Left renal pelvis (tissue), 4 donors: ENCODE data around the gene SUN2. TPM values are rescaled to one million over a fixed set of nuclear protein-coding genes. Genes with fewer than 3 reads are reported as not detected.

Experiments
- DNase-seq, 4 donors: peaks; one replicate each; pipeline ENCODE4 v3.0.0-alpha.2; 2013; ENCODE audit warnings: low read depth in 4 of 4, low spot score in 3 of 4
- polyA plus RNA-seq, 4 donors: library from polyadenylated mRNA; unstranded; fragments of 120-200 nt; gene quantifications; one replicate each; pipeline ENCODE4 v1.2.1, GENCODE V29; 2013; ENCODE audit not compliant: insufficient read length in 4 of 4

The SUN2 gene
- polyA plus RNA-seq, 4 donors: 48.2 to 72.2 (median 51.9) TPM

DNA sequence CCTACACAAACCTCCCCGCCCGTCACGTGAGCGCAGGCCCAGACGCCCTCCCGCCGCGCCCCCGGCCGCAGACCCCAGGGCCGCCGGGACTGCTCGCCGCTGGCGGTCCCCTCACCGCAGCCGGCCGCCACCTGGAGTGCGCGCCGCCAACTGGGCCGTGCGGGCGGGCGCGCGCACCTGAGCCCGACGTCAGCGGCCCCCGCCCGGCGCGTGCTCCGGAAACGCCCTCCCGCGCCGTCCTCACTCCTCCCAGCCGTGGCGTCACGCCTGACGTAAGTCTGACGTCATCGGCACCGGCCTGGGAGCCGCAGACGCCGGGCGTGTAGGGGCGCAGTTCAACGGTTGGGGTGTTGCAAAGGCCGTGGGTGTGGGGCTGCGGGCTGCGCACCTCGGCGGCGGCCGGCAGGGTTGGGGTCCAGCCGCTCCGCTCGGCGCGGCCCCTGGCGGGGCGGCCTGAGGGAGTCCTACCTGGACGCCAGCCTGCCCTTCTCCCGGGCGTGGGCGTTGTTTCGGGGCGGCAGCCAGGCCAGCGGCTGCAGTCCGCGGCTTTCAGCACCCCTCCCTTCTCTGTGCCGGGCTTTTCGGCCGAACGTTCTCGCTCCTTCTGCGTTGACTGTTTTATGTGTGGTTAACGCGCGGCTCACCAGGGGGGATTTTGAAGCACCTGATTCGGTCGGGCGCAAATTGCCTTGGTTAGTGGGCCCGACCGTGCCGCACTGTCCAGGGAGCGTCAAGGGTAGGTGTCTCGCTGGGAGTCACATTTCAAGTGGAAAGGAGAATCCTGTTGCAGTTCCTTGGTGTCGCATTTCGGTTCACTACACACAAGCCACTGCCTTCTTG, 54.8 kb downstream of the SUN2 start, which contains the start of gene JOSD1:
Gene JOSD1 (minus strand): TSS at position 155 of the 840 bp plus-strand sequence. CDS start 956 bp downstream, outside the sequence.
- DNase-seq: peak; percentile 82 to 92 (median 88)

DNA sequence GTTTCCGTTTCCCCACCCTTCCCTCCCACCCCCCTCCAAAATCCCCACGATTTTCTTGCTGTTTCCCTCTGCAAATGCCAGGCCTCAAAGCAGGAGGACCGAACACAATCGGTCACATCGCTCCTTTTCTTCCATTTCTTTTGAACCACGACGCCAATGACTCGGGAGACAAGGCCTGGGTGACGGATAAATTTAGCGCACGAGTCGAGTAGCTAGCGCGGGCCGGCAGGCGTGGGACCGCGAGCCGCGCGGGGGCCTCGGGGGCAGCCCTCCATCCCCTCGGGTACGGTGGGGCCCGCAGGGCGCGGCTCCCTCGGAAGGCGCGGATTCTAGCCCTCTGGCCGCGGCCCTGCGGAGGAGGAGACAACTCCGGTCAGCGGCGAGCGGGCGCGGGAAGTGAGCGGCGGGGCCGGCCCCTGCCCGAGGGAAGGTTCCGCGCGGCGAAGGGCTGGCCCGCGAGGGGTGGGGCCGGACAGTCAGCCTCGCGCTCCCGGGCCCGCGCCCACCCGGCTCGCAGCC, 55.5 kb downstream of the SUN2 start:
- DNase-seq: no peak

DNA sequence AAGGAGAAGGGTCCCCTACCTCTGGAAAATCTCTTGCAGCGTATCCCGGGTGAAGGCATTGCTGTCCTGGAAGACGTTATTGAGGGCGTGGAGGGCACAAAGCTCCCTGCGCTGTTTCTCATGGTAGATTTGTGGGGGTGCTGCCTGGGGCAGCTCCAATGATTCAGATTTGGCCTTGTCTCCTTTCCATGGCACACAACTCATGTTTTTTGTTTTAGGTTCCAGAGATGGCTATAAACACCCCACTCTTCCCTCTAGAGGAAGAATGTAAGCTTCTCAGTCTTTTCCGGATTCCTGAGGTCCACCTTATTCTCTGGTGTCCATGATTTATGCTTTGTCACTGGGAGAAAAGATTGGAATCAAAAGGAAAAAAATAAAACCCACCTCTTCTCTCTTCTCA, 56.0 kb downstream of the SUN2 start:
- DNase-seq: no peak

DNA sequence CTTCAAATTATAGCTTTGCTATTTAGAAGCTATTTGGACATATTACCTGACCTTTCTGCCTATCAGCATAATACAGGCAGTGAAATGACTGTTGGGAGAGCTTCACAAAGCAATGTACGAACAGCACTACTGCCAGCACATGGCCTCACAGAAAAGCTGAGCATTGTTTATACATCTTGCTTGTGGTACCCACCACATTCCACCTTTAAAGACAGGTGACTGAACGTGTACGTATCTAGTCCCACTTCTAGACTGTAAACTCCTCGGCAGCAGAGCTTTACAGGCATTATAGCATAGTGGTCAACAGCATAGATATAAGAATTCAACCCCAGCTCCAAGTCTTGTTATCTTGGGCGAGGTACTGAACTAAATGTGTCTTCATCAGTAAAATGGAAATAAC, 56.7 kb downstream of the SUN2 start:
- DNase-seq: no peak

DNA sequence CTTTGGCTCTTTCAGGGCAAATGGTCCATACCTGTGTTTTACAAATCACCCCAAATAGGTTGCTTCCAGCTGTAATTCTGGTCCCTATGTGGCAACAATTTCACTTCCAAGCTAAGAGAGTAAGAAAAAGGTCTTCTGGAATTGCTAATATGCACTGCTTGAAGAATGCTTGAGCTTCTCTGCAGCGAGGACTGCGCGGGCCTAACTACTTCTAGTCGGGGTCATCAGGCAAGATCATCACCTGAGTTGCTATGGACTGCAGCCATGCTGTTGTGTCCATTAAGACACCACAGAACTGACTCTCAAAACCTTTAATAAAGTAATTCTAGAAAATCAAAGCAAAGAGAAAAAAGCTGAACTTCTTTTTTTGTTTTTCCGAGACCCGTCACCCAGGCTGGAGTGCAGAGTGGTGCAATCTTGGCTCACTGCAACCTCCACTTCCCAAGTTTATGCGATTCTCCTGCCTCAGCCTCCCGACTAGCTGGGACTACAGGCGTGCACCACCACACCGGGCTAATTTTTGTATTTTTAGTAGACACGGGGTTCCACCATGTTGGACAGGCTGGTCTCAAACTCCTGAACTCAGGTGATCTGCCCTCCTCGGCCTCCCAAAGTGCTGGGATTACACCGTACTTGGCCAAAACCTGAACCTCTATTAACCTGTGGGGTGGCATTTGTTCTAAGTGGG, 57.2 kb downstream of the SUN2 start:
- no peak for DNase-seq

DNA sequence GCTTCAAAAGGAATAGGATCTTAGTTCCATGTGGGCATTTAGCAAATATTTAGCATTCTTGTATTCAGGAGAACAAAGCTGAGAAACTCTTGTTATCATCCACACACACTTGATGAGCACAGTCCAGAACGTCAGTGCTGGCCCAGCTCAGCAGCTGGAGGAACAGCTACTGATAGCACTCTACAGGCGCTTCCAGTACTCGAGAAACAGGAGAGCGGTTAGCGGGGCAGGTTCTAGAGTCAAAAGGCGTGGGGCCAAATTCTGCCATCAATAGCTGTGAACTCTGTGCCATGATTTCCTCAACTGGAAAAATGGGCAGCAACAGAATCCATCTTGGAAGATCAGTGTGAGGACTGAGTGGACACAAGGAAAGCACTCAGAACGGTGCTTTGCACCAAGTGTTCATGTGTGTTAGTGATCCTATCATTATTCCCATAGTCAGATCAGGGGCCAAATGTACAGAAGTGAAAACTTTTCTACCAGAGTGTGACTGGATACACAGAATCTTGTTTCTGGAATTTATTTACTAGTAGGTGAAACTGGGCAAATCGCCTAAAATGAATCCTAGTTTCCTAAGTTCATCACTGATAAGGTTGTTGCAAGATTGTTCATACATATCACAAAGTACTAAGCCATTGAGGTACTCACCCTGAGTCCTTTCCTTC, 58.2 kb downstream of the SUN2 start:
- no peak for DNase-seq

DNA sequence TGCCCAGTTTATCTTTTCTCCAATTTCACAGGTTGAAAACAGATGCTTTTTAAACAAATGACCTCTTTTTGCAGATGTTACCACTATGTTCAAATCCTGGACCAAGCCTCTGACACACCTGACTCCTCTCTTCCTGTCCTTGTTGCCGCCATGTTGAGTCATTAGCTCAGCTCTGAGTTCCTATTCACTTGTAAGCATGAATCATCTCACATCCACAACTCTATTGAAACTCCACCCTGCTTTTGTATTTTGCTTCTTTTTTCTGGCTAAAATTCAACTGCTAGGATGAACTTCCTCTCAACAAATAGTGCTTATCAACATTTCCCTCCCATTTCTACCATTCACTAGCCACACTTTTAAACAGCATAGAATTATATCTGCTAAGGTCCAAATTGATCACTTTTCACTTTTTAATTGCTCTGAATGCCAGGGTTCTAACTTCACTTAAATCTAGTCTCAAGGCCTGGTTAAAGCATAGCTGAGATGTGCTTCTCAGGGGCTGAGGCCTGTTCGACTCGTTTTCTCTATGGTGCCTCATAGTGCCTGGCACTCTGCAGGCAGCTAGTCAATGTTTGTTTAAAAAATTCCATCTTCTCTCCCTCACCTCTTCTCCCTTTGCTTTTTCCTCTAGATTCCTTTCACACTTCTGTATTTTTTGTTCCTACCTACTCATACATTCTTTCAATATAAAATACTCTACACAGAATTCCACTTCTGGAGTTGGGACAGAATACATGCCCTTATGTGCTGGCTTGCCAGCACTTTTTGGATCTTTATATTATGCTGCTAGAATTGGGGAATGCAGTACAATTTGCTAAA, 59.0 kb downstream of the SUN2 start:
- no peak for DNase-seq

DNA sequence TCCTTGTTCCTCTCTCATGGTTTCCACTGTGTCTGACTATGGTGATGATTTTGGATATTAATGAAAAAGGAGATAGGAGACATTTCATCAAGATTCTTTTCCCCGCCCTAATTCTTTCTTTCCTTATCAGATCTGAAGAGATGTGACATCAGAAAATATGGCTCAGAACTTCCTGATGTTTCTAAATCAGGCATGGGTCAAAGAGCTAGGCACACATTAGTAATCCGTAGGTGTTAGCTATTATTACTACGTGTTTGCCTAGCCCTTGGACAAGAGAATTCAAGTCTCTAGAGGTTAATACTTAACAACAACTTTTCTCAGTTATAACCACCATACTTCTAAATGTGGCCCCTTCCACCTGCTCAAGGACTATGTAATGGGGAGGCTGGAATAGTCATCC, 60.9 kb downstream of the SUN2 start:
- no peak for DNase-seq

DNA sequence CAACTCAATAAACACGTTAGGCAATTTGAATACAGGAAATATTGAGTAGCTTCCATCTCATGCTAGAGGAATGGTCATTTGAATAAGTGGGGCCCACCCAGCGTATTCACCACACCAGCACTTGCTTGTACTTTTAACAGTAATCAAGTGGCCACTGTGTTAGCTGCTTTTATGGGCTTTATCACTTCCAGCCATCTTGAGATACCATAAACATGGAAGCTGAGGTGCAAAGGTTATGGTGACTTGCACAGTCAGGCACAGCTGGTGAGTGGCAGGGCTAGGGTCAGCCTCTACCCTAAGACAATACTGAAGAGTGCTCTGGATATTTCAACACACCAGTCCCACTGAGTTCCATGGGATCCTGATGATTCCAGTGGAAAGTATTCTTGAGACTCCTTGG, 61.7 kb downstream of the SUN2 start:
- DNase-seq: no peak

DNA sequence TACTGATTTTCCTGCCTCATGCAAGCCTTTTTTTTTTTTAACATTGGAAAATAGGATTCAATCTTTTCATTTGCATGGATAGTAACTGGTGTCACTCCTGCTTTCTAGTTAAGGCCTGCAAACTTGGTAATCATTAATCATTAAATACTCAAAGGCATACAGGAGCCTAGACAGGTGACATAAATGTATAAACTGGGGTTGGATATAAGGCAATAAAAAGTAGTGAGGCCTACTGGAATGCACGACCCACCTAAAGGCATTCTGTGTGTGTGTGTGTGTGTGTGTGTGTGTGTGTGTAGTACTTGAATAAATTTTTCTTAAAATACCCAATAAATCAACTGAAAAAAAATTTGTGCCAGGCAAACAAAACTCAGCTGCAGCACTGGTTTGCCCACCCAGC, 66.1 kb downstream of the SUN2 start:
- DNase-seq: no peak

DNA sequence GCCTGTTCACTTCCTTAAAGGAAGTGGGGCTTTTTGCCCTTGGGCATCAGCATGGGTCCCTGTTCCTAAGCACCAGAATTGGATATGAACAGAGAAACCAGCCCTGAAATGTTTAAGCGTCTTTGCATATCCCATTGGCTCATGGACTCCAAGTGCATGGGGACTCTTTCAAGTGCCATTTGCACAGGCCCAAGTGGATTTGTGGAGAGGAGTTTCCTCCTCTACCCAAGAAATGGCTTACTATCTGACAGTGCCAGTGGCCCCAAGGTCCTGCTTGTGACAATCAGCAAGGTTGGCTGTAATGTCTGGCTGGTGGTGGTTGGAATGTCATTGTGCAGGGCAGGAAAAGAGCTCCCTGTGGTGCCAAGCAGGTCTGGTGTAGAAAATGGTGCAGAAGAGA, 70.0 kb downstream of the SUN2 start:
- DNase-seq: no peak

DNA sequence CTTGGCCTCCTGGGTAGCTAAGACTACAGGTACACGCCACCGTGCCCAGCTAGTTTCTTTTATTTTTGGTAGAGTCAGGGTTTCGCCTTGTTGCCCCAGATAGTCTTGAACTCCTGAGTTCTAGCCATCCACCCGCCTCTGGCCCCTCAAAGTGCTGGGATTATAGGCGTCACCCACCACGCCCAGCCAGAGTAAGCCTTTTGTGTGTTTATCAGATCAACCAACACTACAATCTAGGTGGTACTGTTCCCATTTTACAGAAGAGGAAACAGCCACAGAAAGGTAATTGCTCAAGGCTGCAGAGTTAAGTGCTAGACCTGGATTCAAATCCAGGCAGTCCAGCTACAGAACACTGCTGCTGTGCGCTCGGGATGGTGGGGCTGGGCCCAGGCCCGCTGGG, 70.9 kb downstream of the SUN2 start:
- DNase-seq: no peak

Other genes starting within 250 kb of the SUN2 start
- gene DDX17, start 249.7 kb downstream of the SUN2 start, polyA plus RNA-seq: 1,000 to 10,000 TPM in 1 of 4 donors, 100 to 1,000 TPM in 3; 639 to 1,046 (median 846) TPM
- gene DMC1, start 185.8 kb downstream of the SUN2 start, polyA plus RNA-seq: 1 to 10 TPM; 4.2 to 5.7 (median 4.6) TPM
- 10 to 100 TPM in 1 of 4 donors, 1 to 10 TPM in 3; 2.2 to 10.7 (median 5.3) TPM for gene FAM227A, start 99.6 kb downstream of the SUN2 start, polyA plus RNA-seq
- gene CBY1, start 99.4 kb downstream of the SUN2 start, polyA plus RNA-seq: 10 to 100 TPM; 52.0 to 64.3 (median 61.7) TPM
- gene TOMM22, start 74.0 kb downstream of the SUN2 start, polyA plus RNA-seq: 100 to 1,000 TPM in 2 of 4 donors, 10 to 100 TPM in 2; 64.1 to 107 (median 92.5) TPM
- gene JOSD1, start 55.1 kb downstream of the SUN2 start, polyA plus RNA-seq: 10 to 100 TPM; 37.1 to 54.1 (median 39.0) TPM
- gene GTPBP1, start 50.1 kb downstream of the SUN2 start, polyA plus RNA-seq: 10 to 100 TPM; 32.2 to 58.0 (median 44.1) TPM
- 10 to 100 TPM; 15.7 to 37.8 (median 33.1) TPM for gene DNAL4, start 38.1 kb upstream of the SUN2 start, polyA plus RNA-seq
- gene NPTXR, start 88.0 kb upstream of the SUN2 start, polyA plus RNA-seq: 10 to 100 TPM in 1 of 4 donors, 1 to 10 TPM in 3; 4.3 to 11.0 (median 4.9) TPM
- gene CBX6, start 116.2 kb upstream of the SUN2 start, polyA plus RNA-seq: 10 to 100 TPM; 35.9 to 59.2 (median 42.2) TPM
- gene APOBEC3A, start 201.6 kb upstream of the SUN2 start, polyA plus RNA-seq: 1 to 10 TPM in 1 of 4 donors, under 1 TPM in 2, not detected in 1; 0.19 to 1.1 (median 0.21) TPM
- 10 to 100 TPM in 1 of 4 donors, 1 to 10 TPM in 3; 5.5 to 11.4 (median 7.1) TPM for gene APOBEC3B, start 226.3 kb upstream of the SUN2 start, polyA plus RNA-seq